GM12874 (cell line): ENCODE results near the gene THYN1.

ENCODE experiments used
- TF ChIP-seq, protein P1 (sequence below): IDR thresholded peaks from 2 replicates; pipeline ENCODE4 v1.5.1; 2011; ENCODE audit warnings: low read depth, mild to moderate bottlenecking, control low read depth, low read length, moderate library complexity; ENCODE audit not compliant: insufficient read depth

The THYN1 gene

GRCh38 chr11:134271978-134272377 lies 18.8 kb upstream of the THYN1 start:
- TF ChIP-seq, protein P1, sequence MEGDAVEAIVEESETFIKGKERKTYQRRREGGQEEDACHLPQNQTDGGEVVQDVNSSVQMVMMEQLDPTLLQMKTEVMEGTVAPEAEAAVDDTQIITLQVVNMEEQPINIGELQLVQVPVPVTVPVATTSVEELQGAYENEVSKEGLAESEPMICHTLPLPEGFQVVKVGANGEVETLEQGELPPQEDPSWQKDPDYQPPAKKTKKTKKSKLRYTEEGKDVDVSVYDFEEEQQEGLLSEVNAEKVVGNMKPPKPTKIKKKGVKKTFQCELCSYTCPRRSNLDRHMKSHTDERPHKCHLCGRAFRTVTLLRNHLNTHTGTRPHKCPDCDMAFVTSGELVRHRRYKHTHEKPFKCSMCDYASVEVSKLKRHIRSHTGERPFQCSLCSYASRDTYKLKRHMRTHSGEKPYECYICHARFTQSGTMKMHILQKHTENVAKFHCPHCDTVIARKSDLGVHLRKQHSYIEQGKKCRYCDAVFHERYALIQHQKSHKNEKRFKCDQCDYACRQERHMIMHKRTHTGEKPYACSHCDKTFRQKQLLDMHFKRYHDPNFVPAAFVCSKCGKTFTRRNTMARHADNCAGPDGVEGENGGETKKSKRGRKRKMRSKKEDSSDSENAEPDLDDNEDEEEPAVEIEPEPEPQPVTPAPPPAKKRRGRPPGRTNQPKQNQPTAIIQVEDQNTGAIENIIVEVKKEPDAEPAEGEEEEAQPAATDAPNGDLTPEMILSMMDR = no peak

- TF ChIP-seq, protein P1 = no peak
Measured at GRCh38 chr11:134270250-134270714, 17.1 kb upstream of the THYN1 start.

- TF ChIP-seq, protein P1 = no peak
Measured at GRCh38 chr11:134267966-134268365, 14.8 kb upstream of the THYN1 start.

DNA sequence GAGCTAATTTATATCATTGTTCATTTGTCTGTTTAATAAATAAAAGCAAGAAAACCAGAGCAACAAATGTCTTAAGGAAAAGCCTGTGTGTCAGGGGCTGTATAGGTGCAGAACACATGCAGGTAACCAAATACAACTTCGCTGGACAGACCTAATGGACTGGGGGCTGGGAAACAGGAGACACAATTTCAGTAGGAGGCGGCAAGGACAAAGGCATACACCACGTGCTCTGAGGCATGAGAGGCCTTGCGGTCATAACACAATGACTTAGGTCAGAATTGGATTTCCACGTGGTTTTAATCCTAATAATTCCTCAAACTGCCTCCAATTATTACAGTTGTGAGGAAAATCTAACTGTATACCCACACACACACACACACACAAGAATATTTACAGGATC lies 14.3 kb upstream of the THYN1 start:
- TF ChIP-seq, protein P1 = no peak

GRCh38 chr11:134266841-134267251 lies 13.7 kb upstream of the THYN1 start:
- TF ChIP-seq, protein P1 = no peak

DNA sequence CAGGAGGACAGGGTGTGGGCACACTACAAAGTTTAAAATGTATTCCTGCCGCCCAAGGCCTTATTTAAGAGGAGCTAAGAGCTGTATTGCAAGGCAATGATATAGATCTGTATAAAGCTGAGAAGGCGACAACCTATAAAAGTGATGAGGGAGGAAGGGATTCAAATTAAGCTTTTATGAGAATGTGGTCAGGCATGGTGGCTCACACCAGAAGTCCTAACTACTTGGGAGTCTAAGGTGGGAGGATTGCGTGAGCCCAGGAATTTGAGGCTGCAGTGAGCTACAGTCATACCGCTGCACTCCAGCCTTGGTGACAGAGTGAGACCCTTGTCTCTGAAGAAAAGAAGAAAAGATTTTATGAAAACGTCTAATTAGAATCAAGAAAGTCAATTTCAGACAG lies 13.3 kb upstream of the THYN1 start:
- TF ChIP-seq, protein P1 = no peak

GRCh38 chr11:134264966-134265764 lies 12.0 kb upstream of the THYN1 start:
- TF ChIP-seq, protein P1 = no peak
